ENCODE data around the gene ESRP2.

ESRP2 gene

DNA sequence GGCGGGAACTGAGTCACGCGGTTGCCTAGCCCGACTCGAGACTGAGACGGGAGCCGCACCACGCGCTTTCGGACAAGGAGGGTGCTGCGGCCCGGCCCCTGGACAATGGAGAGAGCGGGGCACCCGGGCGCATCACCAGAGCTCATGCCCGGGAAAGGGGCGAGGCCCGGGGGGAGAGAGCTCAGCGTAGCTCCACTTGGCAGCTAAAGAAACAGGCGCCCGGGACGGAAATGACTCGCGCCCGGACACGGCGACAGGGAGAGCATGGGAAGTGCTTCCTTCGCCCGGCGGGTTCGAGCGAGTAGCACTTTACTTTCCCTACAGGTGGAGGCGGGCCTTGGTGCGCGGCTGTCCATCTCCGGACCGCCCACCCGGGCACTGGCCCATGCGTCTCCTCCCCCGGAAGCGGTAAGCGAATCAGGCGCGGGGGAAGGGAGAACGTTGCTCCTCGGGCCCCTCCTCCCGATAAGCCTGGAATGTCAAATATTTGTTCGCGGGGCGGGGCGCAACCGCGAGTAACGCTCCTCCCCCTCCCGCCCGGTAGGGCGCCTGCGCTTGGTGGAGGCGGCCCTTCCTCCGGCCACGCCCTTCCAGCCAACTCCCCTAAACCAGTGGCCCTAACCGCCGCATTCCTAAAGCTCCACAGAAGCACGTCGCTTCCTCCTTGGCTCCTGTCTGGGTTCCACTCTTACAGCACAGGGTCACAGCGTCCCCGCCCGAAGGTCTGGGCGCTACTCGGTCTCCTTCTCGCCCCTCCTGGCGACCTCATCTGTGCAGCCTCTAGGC, 1.5 kb upstream of the ESRP2 start (continued):
- TF ChIP-seq, protein P1, sequence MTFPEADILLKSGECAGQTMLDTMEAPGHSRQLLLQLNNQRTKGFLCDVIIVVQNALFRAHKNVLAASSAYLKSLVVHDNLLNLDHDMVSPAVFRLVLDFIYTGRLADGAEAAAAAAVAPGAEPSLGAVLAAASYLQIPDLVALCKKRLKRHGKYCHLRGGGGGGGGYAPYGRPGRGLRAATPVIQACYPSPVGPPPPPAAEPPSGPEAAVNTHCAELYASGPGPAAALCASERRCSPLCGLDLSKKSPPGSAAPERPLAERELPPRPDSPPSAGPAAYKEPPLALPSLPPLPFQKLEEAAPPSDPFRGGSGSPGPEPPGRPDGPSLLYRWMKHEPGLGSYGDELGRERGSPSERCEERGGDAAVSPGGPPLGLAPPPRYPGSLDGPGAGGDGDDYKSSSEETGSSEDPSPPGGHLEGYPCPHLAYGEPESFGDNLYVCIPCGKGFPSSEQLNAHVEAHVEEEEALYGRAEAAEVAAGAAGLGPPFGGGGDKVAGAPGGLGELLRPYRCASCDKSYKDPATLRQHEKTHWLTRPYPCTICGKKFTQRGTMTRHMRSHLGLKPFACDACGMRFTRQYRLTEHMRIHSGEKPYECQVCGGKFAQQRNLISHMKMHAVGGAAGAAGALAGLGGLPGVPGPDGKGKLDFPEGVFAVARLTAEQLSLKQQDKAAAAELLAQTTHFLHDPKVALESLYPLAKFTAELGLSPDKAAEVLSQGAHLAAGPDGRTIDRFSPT (tag by site-specific recombination; IDR thresholded peaks at IDR 0.05) = peak; percentile 71; the same call in 1 of the 2 replicates
- TF ChIP-seq ZNF341 (tag by site-specific recombination; IDR thresholded peaks at IDR 0.05; ENCODE audit: low read depth) (peak; percentile 82), RBAK (tag by site-specific recombination; IDR thresholded peaks at IDR 0.05) (no peak), SETDB1 (IDR thresholded peaks at IDR 0.05; ENCODE audit: insufficient read length, low read length) (no peak), ZNF146 (tag by site-specific recombination; IDR thresholded peaks at IDR 0.05) (no peak), ZNF184 (tag by site-specific recombination; IDR thresholded peaks at IDR 0.05) (no peak), ZNF214 (tag by site-specific recombination; IDR thresholded peaks at IDR 0.05; ENCODE audit: borderline replicate concordance) (no peak), ZNF48 (tag by site-specific recombination; IDR thresholded peaks at IDR 0.05) (no peak), KLF7 (tag by site-specific recombination; IDR thresholded peaks at IDR 0.05; ENCODE audit: borderline replicate concordance) (peak; percentile 82; the same call in 1 of the 2 replicates), ZNF274 (IDR thresholded peaks at IDR 0.05; ENCODE audit: low read length) (no peak), ZNF274 (tag by site-specific recombination; IDR thresholded peaks at IDR 0.05; ENCODE audit: borderline replicate concordance) (no peak), ZNF658 (tag by site-specific recombination; IDR thresholded peaks at IDR 0.05) (no peak), KLF16 (tag by site-specific recombination; IDR thresholded peaks at IDR 0.05) (peak; percentile 93), ZNF202 (tag by site-specific recombination; IDR thresholded peaks at IDR 0.05; ENCODE audit: borderline replicate concordance) (no peak), ZNF138 (tag by site-specific recombination; IDR thresholded peaks at IDR 0.05; ENCODE audit: borderline replicate concordance) (no peak), ZNF335 (tag by site-specific recombination; conservative IDR thresholded peaks at IDR 0.05) (peak; percentile 76), ZNF302 (tag by site-specific recombination; IDR thresholded peaks at IDR 0.05; ENCODE audit: low read depth) (no peak), KLF8 (tag by site-specific recombination; IDR thresholded peaks at IDR 0.05) (peak; percentile 98), ZNF174 (tag by site-specific recombination; IDR thresholded peaks at IDR 0.05) (no peak), GLIS1 (tag by site-specific recombination; IDR thresholded peaks at IDR 0.05) (0 out of 2 replicates have a peak, but pooled peaks have one; percentile 7), SCRT2 (tag by site-specific recombination; IDR thresholded peaks at IDR 0.05) (peak; percentile 99), ZSCAN30 (tag by site-specific recombination; IDR thresholded peaks at IDR 0.05) (no peak; the same call in 1 of the 2 replicates), ZBTB1 (tag by site-specific recombination; IDR thresholded peaks at IDR 0.05) (no peak), SP2 (tag by site-specific recombination; IDR thresholded peaks at IDR 0.05) (peak; percentile 95), ZNF416 (tag by site-specific recombination; IDR thresholded peaks at IDR 0.05) (no peak), ZNF76 (tag by site-specific recombination; IDR thresholded peaks at IDR 0.05; ENCODE audit: borderline replicate concordance, low read depth) (0 out of 2 replicates have a peak, but pooled peaks have one; percentile 23), KLF9 (tag by site-specific recombination; IDR thresholded peaks at IDR 0.05; ENCODE audit: low read depth) (peak; percentile 90), ZNF10 (tag by site-specific recombination; IDR thresholded peaks at IDR 0.05) (no peak), ZNF610 (tag by site-specific recombination; IDR thresholded peaks at IDR 0.05; ENCODE audit: borderline replicate concordance) (0 out of 2 replicates have a peak, but pooled peaks have one; percentile 42)
- TF ChIP-seq, protein P2, sequence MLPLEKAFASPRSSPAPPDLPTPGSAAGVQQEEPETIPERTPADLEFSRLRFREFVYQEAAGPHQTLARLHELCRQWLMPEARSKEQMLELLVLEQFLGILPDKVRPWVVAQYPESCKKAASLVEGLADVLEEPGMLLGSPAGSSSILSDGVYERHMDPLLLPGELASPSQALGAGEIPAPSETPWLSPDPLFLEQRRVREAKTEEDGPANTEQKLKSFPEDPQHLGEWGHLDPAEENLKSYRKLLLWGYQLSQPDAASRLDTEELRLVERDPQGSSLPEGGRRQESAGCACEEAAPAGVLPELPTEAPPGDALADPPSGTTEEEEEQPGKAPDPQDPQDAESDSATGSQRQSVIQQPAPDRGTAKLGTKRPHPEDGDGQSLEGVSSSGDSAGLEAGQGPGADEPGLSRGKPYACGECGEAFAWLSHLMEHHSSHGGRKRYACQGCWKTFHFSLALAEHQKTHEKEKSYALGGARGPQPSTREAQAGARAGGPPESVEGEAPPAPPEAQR (tag by site-specific recombination; IDR thresholded peaks at IDR 0.05) = no peak
- TF ChIP-seq, protein P3, sequence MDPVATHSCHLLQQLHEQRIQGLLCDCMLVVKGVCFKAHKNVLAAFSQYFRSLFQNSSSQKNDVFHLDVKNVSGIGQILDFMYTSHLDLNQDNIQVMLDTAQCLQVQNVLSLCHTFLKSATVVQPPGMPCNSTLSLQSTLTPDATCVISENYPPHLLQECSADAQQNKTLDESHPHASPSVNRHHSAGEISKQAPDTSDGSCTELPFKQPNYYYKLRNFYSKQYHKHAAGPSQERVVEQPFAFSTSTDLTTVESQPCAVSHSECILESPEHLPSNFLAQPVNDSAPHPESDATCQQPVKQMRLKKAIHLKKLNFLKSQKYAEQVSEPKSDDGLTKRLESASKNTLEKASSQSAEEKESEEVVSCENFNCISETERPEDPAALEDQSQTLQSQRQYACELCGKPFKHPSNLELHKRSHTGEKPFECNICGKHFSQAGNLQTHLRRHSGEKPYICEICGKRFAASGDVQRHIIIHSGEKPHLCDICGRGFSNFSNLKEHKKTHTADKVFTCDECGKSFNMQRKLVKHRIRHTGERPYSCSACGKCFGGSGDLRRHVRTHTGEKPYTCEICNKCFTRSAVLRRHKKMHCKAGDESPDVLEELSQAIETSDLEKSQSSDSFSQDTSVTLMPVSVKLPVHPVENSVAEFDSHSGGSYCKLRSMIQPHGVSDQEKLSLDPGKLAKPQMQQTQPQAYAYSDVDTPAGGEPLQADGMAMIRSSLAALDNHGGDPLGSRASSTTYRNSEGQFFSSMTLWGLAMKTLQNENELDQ (tag by site-specific recombination; IDR thresholded peaks at IDR 0.05; ENCODE audit: low read depth) = no peak

All from HEK293 (cell line).